IPS-NIHi7 (cell line): ENCODE data around the gene P3R3URF.

ENCODE experiments used
- DNase-seq: peaks from one replicate; pipeline ENCODE4 v3.0.0; 2012; ENCODE audit warnings: mixed read lengths; ENCODE audit errors: extremely low spot score

Gene P3R3URF

GRCh38 chr1:46193984-46194570 is 17.8 kb upstream of the P3R3URF start:
- DNase-seq: peak; percentile 43

GRCh38 chr1:46193285-46193684 is 17.0 kb upstream of the P3R3URF start:
- no peak for DNase-seq

GRCh38 chr1:46192171-46192570 is 15.9 kb upstream of the P3R3URF start:
- no peak for DNase-seq

- no peak for DNase-seq
These were observed 14.9 kb upstream of the P3R3URF start for GRCh38 chr1:46191033-46191701.

- no peak for DNase-seq
These were observed 14.3 kb upstream of the P3R3URF start for GRCh38 chr1:46190539-46190938.

- DNase-seq: no peak
These were observed 12.2 kb upstream of the P3R3URF start for GRCh38 chr1:46188295-46189030.

- DNase-seq: no peak
These were observed 11.0 kb upstream of the P3R3URF start for GRCh38 chr1:46187106-46187869.

GRCh38 chr1:46186076-46186475 is 9.8 kb upstream of the P3R3URF start:
- DNase-seq: no peak

- no peak for DNase-seq
These were observed 8.8 kb upstream of the P3R3URF start for GRCh38 chr1:46184920-46185658.

GRCh38 chr1:46183926-46184557 is 7.8 kb upstream of the P3R3URF start:
- no peak for DNase-seq

GRCh38 chr1:46183079-46183847 is 7.0 kb upstream of the P3R3URF start:
- DNase-seq: no peak

GRCh38 chr1:46181343-46182260 is 5.3 kb upstream of the P3R3URF start:
- DNase-seq: no peak

- peak; percentile 75 for DNase-seq
These were observed 3.9 kb upstream of the P3R3URF start for GRCh38 chr1:46180082-46180616.

- DNase-seq: peak; percentile 94
These were observed 3.1 kb upstream of the P3R3URF start for GRCh38 chr1:46179138-46180081.

GRCh38 chr1:46175243-46175642 is 1.0 kb downstream of the P3R3URF start:
- no peak for DNase-seq

- no peak for DNase-seq
These were observed 1.6 kb downstream of the P3R3URF start, which contains the start of gene TSPAN1 for GRCh38 chr1:46174448-46175231. TSPAN1 (plus strand) TSS chr1:46175087; CDS start chr1:46181108, 6,021 bp downstream.

GRCh38 chr1:46173361-46173856 is 2.9 kb downstream of the P3R3URF start:
- no peak for DNase-seq
